ENCODE results near the gene PTPRM. TPM values are rescaled to one million over a fixed set of nuclear protein-coding genes. Genes with fewer than 3 reads are reported as not detected.
A peak's percentile ranks its signal among the peaks of the same experiment; 100 is the strongest.

PTPRM gene
- polyA plus RNA-seq, 2 of the 4 experiments (the other 2 are of a cell fraction) = 44.5 to 199 TPM

DNA sequence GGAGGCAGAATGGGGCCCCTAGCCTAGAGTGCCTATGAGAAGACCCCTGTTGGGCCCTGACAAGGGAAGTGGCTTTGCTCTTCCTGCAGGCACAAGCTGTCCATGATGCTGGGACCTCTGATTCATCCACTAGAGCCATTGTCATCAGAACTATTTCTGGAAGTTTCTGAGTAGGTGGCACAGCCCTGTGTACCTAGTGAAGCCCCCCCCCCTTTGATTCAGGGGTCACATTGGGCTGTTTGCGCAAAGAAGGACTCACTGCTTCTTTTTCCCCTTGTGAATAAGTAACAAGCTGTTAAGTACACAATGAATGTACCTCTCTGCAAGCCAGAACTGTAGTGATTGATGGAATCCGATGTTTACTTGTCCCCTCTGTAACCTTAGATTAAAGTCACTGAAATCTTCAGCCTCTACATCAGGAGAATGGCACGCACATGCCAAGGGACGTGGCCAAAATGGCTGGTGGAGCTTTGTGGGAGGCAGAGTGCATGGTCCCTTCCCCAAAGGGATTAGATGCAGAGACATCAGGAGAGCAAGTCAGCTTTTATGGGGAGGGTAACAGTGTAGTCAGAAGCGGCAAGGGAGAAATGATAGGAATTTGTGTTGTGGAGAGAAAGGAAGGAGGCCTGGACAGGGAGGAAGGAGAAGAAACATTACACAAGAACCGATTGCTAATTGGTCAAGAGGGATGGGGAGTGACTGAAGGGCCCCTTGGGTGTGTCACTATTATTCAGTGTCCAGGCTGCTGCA lies 774.5 kb downstream of the PTPRM start (continued):
- TF ChIP-seq ZFP36 (IDR thresholded peaks at IDR 0.05; ENCODE audit: borderline replicate concordance, partially characterized antibody) (peak; percentile 25), JUNB (IDR thresholded peaks at IDR 0.05) (peak; percentile 96), FOSB (CRISPR knock-in tag; IDR thresholded peaks at IDR 0.05) (no peak), RFX5 (IDR thresholded peaks at IDR 0.05) (no peak), REST (IDR thresholded peaks at IDR 0.05) (no peak), HOXB5 (CRISPR knock-in tag; IDR thresholded peaks at IDR 0.05) (peak; percentile 96), SREBF2 (IDR thresholded peaks at IDR 0.05) (no peak), ELK1 (IDR thresholded peaks at IDR 0.05; ENCODE audit: low read depth, low read length) (no peak), JUN (IDR thresholded peaks at IDR 0.05) (peak; percentile 97 to 98), CBX8 (IDR thresholded peaks at IDR 0.05) (no peak), USF2 (IDR thresholded peaks at IDR 0.05) (no peak; the same call in 1 of the 2 replicates), CHD4 (IDR thresholded peaks at IDR 0.05; ENCODE audit: borderline replicate concordance) (no peak), KDM5A (IDR thresholded peaks at IDR 0.05) (no peak)
- TF ChIP-seq, protein P1, sequence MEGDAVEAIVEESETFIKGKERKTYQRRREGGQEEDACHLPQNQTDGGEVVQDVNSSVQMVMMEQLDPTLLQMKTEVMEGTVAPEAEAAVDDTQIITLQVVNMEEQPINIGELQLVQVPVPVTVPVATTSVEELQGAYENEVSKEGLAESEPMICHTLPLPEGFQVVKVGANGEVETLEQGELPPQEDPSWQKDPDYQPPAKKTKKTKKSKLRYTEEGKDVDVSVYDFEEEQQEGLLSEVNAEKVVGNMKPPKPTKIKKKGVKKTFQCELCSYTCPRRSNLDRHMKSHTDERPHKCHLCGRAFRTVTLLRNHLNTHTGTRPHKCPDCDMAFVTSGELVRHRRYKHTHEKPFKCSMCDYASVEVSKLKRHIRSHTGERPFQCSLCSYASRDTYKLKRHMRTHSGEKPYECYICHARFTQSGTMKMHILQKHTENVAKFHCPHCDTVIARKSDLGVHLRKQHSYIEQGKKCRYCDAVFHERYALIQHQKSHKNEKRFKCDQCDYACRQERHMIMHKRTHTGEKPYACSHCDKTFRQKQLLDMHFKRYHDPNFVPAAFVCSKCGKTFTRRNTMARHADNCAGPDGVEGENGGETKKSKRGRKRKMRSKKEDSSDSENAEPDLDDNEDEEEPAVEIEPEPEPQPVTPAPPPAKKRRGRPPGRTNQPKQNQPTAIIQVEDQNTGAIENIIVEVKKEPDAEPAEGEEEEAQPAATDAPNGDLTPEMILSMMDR (IDR thresholded peaks at IDR 0.05) = no peak
- TF ChIP-seq, protein P2, sequence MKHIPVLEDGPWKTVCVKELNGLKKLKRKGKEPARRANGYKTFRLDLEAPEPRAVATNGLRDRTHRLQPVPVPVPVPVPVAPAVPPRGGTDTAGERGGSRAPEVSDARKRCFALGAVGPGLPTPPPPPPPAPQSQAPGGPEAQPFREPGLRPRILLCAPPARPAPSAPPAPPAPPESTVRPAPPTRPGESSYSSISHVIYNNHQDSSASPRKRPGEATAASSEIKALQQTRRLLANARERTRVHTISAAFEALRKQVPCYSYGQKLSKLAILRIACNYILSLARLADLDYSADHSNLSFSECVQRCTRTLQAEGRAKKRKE (CRISPR knock-in tag; IDR thresholded peaks at IDR 0.05; ENCODE audit: low read depth) = no peak
- TF ChIP-seq, protein P3, sequence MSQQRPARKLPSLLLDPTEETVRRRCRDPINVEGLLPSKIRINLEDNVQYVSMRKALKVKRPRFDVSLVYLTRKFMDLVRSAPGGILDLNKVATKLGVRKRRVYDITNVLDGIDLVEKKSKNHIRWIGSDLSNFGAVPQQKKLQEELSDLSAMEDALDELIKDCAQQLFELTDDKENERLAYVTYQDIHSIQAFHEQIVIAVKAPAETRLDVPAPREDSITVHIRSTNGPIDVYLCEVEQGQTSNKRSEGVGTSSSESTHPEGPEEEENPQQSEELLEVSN (IDR thresholded peaks at IDR 0.05; ENCODE audit: borderline replicate concordance, low read depth) = no peak
- TF ChIP-seq, protein P4, sequence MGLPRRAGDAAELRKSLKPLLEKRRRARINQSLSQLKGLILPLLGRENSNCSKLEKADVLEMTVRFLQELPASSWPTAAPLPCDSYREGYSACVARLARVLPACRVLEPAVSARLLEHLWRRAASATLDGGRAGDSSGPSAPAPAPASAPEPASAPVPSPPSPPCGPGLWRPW (IDR thresholded peaks at IDR 0.05) = peak; percentile 67
